CD8-positive, alpha-beta memory T cell (primary cell): ENCODE results near the gene MYPN. TPM values are rescaled to one million over a fixed set of nuclear protein-coding genes. Genes with fewer than 3 reads are reported as not detected.

ENCODE experiments used
- CTCF ChIA-PET: fragments of 350-600 bp; sonication (Branson Sonifier 250); formaldehyde crosslinking; loops from one replicate; lab custom pipeline; 2021; ENCODE audit warnings: antibody characterized with exemption; lab: Charles Lee
- POLR2A ChIA-PET: fragments of 350-600 bp; sonication (Branson Sonifier 250); formaldehyde crosslinking; loops from one replicate; lab custom pipeline; 2021; ENCODE audit warnings: antibody characterized with exemption; lab: Charles Lee
- DNase-seq, 5 donors: peaks; one replicate each; pipeline versions ENCODE4 v3.0.0 to v3.0.0-alpha.2; 2020 to 2022; ENCODE audit warnings: mixed read lengths in 1 of 5
- H3K27ac ChIP-seq: one replicate; pipeline ENCODE4 v1.7.0; 2013; ENCODE audit warnings: low read depth, mild to moderate bottlenecking, low read length, moderate library complexity
- H3K27me3 ChIP-seq: 2 replicates; pipeline ENCODE4 v1.7.0; 2013; ENCODE audit warnings: low read length, mild to moderate bottlenecking; ENCODE audit not compliant: insufficient read depth, poor library complexity, severe bottlenecking
- H3K36me3 ChIP-seq: 2 replicates; pipeline ENCODE4 v1.7.0; 2013; ENCODE audit warnings: mild to moderate bottlenecking, low read length, moderate library complexity; ENCODE audit not compliant: insufficient read depth
- H3K4me1 ChIP-seq: 2 replicates; pipeline ENCODE4 v1.7.0; 2013; ENCODE audit warnings: mild to moderate bottlenecking, low read length, moderate library complexity; ENCODE audit not compliant: insufficient read depth
- H3K4me3 ChIP-seq: 2 replicates; pipeline ENCODE4 v1.7.0; 2013; ENCODE audit warnings: mild to moderate bottlenecking, low read length
- H3K9me3 ChIP-seq: 2 replicates; pipeline ENCODE4 v1.7.0; 2013; ENCODE audit warnings: mild to moderate bottlenecking, low read length
- H3K27ac Mint-ChIP-seq, 8 donors: one replicate each; pipeline ENCODE4 v1.8.0; 2020 to 2021; ENCODE audit warnings: mixed read lengths in 8 of 8, mild to moderate bottlenecking in 6 of 8, inconsistent platforms in 3 of 8, moderate library complexity in 3 of 8
- H3K27me3 Mint-ChIP-seq, 2 donors: one replicate each; pipeline ENCODE4 v1.8.0; 2020 to 2021; ENCODE audit warnings: mixed read lengths in 2 of 2, mild to moderate bottlenecking in 1 of 2, moderate library complexity in 1 of 2
- H3K36me3 Mint-ChIP-seq, 3 donors: one replicate each; pipeline ENCODE4 v1.8.0; 2020 to 2021; ENCODE audit warnings: mixed read lengths in 3 of 3, inconsistent platforms in 1 of 3, mild to moderate bottlenecking in 1 of 3
- H3K4me1 Mint-ChIP-seq, 3 donors: one replicate each; pipeline ENCODE4 v1.8.0; 2020 to 2021; ENCODE audit warnings: mixed read lengths in 3 of 3, inconsistent platforms in 1 of 3, mild to moderate bottlenecking in 1 of 3
- H3K4me3 Mint-ChIP-seq, 7 donors: one replicate each; pipeline ENCODE4 v1.8.0; 2020 to 2021; ENCODE audit warnings: mixed read lengths in 7 of 7, mild to moderate bottlenecking in 6 of 7, moderate library complexity in 4 of 7, inconsistent platforms in 2 of 7
- H3K9me3 Mint-ChIP-seq, 5 donors: one replicate each; pipeline ENCODE4 v1.8.0; 2020 to 2022; ENCODE audit warnings: mixed read lengths in 5 of 5, mild to moderate bottlenecking in 3 of 5, moderate library complexity in 2 of 5, inconsistent platforms in 1 of 5
- polyA plus RNA-seq: library from polyadenylated mRNA; unstranded; fragments of 300-500 nt; fragmentation: Illumina TruSeq; gene quantifications from one replicate; pipeline ENCODE4 v1.2.3, GENCODE V29; 2021
- total RNA-seq, 2 experiments: library from RNA; stranded (reverse); gene quantifications; one replicate each; pipeline ENCODE4 v1.2.3, GENCODE V29; 2021

The MYPN gene
- total and polyA plus RNA-seq, 3 experiments from 2014 or later: not detected

- Mint-ChIP-seq H3K4me3 (no peak overlapping the region), H3K27me3 (peaks cover 3 to 13% of the 10 kb centered on the region in 2 donors), H3K27ac (no peak overlapping the region), H3K9me3 (no peaks in the 10 kb centered on the region), H3K36me3 (peaks cover 0 to 2% (median 0%) of the 10 kb centered on the region in 3 donors), H3K4me1 (no peaks in the 10 kb centered on the region)
- Histone ChIP-seq H3K27me3 (no peaks in the 10 kb centered on the region), H3K27ac (no peak overlapping the region), H3K36me3 (no peaks in the 10 kb centered on the region), H3K4me1 (no peaks in the 10 kb centered on the region), H3K9me3 (no peaks in the 10 kb centered on the region), H3K4me3 (no peak overlapping the region)
- POLR2A ChIA-PET: no interaction called here
- CTCF ChIA-PET: interaction anchor here (1.2 kb wide), 1 partner anchor 16 kb away, joined by 3 read pairs; no protein-coding TSS in a partner anchor
- DNase-seq: no peak
Observed at GRCh38 chr10:68125772-68126171, 16.5 kb downstream of the MYPN start.

DNA sequence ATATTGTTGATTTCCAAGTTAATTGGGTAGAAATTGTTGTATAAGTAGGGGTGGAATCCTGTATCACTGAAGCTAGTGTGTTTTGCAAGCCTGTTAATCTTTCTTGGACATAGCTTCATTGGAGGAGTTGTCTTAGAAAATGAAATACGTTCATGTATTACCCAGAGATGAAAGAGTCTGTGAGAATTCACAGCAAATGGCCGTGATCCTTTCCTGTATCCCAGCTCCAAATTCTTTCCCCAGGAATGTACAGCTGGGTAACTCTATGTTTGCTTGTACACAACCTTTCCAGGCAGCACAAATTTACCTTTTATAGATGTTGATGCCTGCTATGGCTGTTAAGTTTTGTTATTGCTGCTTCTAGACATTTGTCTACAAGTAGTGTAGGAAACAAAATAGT is 18.7 kb downstream of the MYPN start:
- Mint-ChIP-seq H3K4me1 (no peaks in the 10 kb centered on the region), H3K27me3 (peaks cover 0 to 4% of the 10 kb centered on the region in 2 donors), H3K4me3 (no peak overlapping the region), H3K27ac (no peak overlapping the region), H3K36me3 (peaks cover 0 to 2% (median 0%) of the 10 kb centered on the region in 3 donors), H3K9me3 (no peaks in the 10 kb centered on the region)
- Histone ChIP-seq H3K4me1 (no peaks in the 10 kb centered on the region), H3K27me3 (no peaks in the 10 kb centered on the region), H3K27ac (no peak overlapping the region), H3K4me3 (no peak overlapping the region), H3K36me3 (no peaks in the 10 kb centered on the region), H3K9me3 (no peaks in the 10 kb centered on the region)
- POLR2A ChIA-PET: no interaction called here
- CTCF ChIA-PET: no interaction called here
- no peak for DNase-seq

- Mint-ChIP-seq H3K36me3 (no peaks in the 10 kb centered on the region), H3K27ac (no peak overlapping the region), H3K27me3 (peaks cover 3 to 8% of the 10 kb centered on the region in 2 donors), H3K9me3 (peaks cover 0 to 2% (median 0%) of the 10 kb centered on the region in 5 donors), H3K4me1 (no peaks in the 10 kb centered on the region), H3K4me3 (no peak overlapping the region)
- POLR2A ChIA-PET: no interaction called here
- Histone ChIP-seq H3K36me3 (no peaks in the 10 kb centered on the region), H3K27ac (no peak overlapping the region), H3K4me3 (no peak overlapping the region), H3K4me1 (no peaks in the 10 kb centered on the region), H3K9me3 (no peaks in the 10 kb centered on the region), H3K27me3 (no peaks in the 10 kb centered on the region)
- CTCF ChIA-PET: interaction anchor here (0.5 kb wide), 1 partner anchor 275 kb away, joined by 3 read pairs; no protein-coding TSS in a partner anchor
- DNase-seq: no peak
Observed at GRCh38 chr10:68132391-68132790, 23.1 kb downstream of the MYPN start.

- H3K9me3 Mint-ChIP-seq: peaks cover 0 to 2% (median 0%) of the 10 kb centered on the region in 5 donors
- Histone ChIP-seq H3K27me3 (no peaks in the 10 kb centered on the region), H3K4me1 (no peaks in the 10 kb centered on the region), H3K4me3 (no peak overlapping the region), H3K9me3 (no peaks in the 10 kb centered on the region), H3K27ac (no peak overlapping the region), H3K36me3 (no peaks in the 10 kb centered on the region)
- DNase-seq: no peak
- no peak overlapping the region for H3K27ac Mint-ChIP-seq
- H3K4me1 Mint-ChIP-seq: no peaks in the 10 kb centered on the region
- no peak overlapping the region for H3K4me3 Mint-ChIP-seq
- peaks cover 4 to 8% of the 10 kb centered on the region in 2 donors for H3K27me3 Mint-ChIP-seq
- H3K36me3 Mint-ChIP-seq: no peaks in the 10 kb centered on the region
- POLR2A ChIA-PET: no interaction called here
- CTCF ChIA-PET: interaction anchor here (1.4 kb wide), 1 partner anchor 22 kb away, joined by 4 read pairs; no protein-coding TSS in a partner anchor
Observed at GRCh38 chr10:68133523-68133922, 24.2 kb downstream of the MYPN start.

DNA sequence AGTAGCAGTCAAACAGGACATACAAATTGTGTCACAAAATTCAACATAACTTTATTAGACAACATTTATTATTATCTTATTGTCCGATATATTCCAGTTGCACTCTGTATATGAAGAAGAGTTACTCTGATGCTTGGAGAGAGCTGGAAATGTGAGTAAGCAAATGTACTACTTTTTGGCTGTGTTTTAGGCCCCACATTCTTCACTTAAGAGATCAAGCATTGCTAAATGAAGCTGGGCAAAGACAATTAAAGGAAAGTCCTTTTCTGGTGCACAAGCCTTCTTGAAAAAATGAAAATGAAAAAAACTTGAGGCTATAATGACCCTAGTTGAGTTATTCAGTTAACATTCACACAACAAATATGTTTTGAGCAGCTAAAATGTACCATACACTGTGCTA is 26.1 kb downstream of the MYPN start:
- Histone ChIP-seq H3K27me3 (no peaks in the 10 kb centered on the region), H3K4me3 (no peak overlapping the region), H3K9me3 (no peaks in the 10 kb centered on the region), H3K4me1 (no peaks in the 10 kb centered on the region), H3K27ac (no peak overlapping the region), H3K36me3 (no peaks in the 10 kb centered on the region)
- POLR2A ChIA-PET: no interaction called here
- CTCF ChIA-PET: no interaction called here
- peaks cover 0 to 2% (median 0%) of the 10 kb centered on the region in 5 donors for H3K9me3 Mint-ChIP-seq
- no peaks in the 10 kb centered on the region for H3K4me1 Mint-ChIP-seq
- DNase-seq: no peak
- H3K27me3 Mint-ChIP-seq: peaks cover 9 to 19% of the 10 kb centered on the region in 2 donors
- peak overlapping the region in 1 of 8 donors; percentile 10 for H3K27ac Mint-ChIP-seq
- H3K4me3 Mint-ChIP-seq: no peak overlapping the region
- no peaks in the 10 kb centered on the region for H3K36me3 Mint-ChIP-seq

- Histone ChIP-seq H3K27me3 (no peaks in the 10 kb centered on the region), H3K4me3 (no peak overlapping the region), H3K4me1 (no peaks in the 10 kb centered on the region), H3K27ac (no peak overlapping the region), H3K9me3 (no peaks in the 10 kb centered on the region), H3K36me3 (no peaks in the 10 kb centered on the region)
- Mint-ChIP-seq H3K36me3 (no peaks in the 10 kb centered on the region), H3K27ac (no peak overlapping the region), H3K9me3 (peaks cover 0 to 2% (median 0%) of the 10 kb centered on the region in 5 donors), H3K4me1 (no peaks in the 10 kb centered on the region), H3K27me3 (peaks cover 10 to 22% of the 10 kb centered on the region in 2 donors), H3K4me3 (no peak overlapping the region)
- DNase-seq: no peak
- POLR2A ChIA-PET: no interaction called here
- CTCF ChIA-PET: no interaction called here
Observed at GRCh38 chr10:68135922-68136792, 26.9 kb downstream of the MYPN start.

DNA sequence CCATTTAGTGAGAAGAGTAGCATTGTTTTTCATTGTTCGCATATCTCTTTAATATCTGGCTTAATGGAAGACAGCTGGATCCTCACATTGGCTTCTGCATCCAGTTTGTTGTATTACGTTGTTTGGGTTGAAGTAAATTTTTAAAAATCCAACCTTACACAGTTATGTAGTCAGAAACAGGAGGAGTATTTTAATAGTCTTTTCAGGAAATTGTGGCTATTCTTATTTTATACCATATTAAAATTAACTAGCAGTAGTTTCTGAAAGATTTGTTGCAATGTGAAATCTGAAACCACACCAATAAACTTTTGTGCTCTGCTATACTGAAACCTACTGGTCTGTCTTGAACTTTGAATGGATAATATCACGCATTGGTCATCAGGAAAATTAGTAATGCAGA is 27.9 kb downstream of the MYPN start:
- CTCF ChIA-PET: no interaction called here
- H3K27me3 Mint-ChIP-seq: peaks cover 13 to 27% of the 10 kb centered on the region in 2 donors
- POLR2A ChIA-PET: no interaction called here
- H3K27me3 ChIP-seq: no peaks in the 10 kb centered on the region
- H3K36me3 ChIP-seq: no peaks in the 10 kb centered on the region
- H3K9me3 ChIP-seq: no peaks in the 10 kb centered on the region
- H3K9me3 Mint-ChIP-seq: peaks cover 0 to 2% (median 0%) of the 10 kb centered on the region in 5 donors
- no peak overlapping the region for H3K4me3 Mint-ChIP-seq
- H3K27ac Mint-ChIP-seq: no peak overlapping the region
- H3K4me3 ChIP-seq: no peak overlapping the region
- no peaks in the 10 kb centered on the region for H3K4me1 ChIP-seq
- H3K27ac ChIP-seq: no peak overlapping the region
- no peaks in the 10 kb centered on the region for H3K36me3 Mint-ChIP-seq
- no peaks in the 10 kb centered on the region for H3K4me1 Mint-ChIP-seq
- no peak for DNase-seq

DNA sequence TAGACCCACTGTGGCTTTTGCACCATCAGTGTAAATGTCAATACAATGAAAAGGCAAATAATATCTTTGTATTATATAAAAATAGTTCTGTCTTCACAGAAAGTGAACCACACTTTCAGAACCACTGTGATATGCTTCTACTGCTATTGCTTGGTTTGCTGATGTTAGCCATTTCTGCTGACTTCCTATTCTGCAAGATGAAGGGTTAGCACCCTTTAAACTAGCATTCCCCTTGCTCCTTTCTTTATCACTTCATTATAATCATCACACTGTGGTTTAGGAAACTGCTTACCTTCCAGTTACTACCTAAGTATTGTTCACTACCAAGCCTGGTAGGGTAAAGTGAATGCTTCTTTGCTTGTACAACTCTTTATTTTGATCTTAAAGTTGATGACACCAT is 29.2 kb downstream of the MYPN start:
- Histone ChIP-seq H3K9me3 (no peaks in the 10 kb centered on the region), H3K27ac (no peak overlapping the region), H3K27me3 (no peaks in the 10 kb centered on the region), H3K36me3 (no peaks in the 10 kb centered on the region), H3K4me3 (no peak overlapping the region), H3K4me1 (no peaks in the 10 kb centered on the region)
- CTCF ChIA-PET: no interaction called here
- Mint-ChIP-seq H3K27ac (no peak overlapping the region), H3K4me3 (no peak overlapping the region), H3K9me3 (peaks cover 0 to 2% (median 0%) of the 10 kb centered on the region in 5 donors), H3K36me3 (no peaks in the 10 kb centered on the region), H3K4me1 (no peaks in the 10 kb centered on the region), H3K27me3 (peaks cover 12 to 23% of the 10 kb centered on the region in 2 donors)
- POLR2A ChIA-PET: no interaction called here
- no peak for DNase-seq
